GM18499 (cell line): ENCODE results near the gene ABT1.

ENCODE experiments used
- ATAC-seq: cut with Tn5 transposase; IDR thresholded peaks from one replicate; pipeline ENCODE4 v1.9.1; 2021; ENCODE audit warnings: moderate number of reproducible peaks; ENCODE audit not compliant: insufficient read depth, unreplicated experiment

The ABT1 gene

DNA sequence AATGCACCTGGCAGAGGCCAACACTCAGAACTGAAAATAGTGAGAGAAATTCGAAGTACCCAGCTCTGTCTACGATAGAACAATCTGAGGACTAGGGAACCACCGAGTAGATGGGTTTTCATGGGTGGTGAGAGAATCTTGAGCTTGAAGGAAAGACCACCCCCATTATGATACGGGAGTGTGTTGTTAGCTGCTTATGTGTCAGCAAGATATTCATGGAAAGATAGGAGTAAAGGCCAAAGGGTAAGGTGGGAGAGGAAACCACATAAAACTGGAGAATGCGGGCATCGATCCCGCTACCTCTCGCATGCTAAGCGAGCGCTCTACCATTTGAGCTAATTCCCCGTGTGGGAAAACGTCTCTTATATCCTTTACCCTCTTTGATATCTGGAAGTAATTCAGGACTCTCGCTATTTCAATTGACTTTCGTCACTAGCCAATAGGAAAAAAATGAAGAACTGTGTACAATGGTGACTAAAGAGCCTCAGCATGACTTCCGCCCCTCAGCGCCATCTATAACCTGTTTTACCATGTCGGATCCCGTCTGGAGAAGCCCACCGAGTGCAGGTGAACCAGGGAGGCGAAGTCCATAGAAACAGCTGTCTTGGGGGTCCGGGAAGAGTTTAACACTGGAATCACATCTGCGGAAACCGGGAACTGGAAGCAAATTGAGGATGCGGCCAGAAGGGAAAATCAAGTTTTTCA lies 25.0 kb upstream of the ABT1 start:
- ATAC-seq: no peak

DNA sequence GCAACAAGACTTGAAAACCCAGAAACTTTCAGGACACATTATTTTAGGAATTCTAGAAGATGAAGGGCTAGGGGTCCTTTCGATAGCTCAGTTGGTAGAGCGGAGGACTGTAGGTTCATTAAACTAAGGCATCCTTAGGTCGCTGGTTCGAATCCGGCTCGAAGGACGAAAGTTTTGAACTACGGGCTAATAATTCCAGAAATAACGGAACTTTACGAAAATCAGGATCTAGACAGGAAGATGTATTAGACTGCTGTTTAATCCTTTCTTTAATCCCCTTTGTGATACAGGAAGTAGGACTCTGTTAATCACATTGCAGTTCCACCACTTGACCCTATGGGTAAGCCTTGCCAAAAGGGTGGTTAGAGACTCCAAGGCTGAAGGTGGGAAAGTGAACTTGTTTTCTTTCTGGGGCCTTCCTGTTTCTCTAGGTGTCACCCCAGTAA lies 21.2 kb upstream of the ABT1 start:
- no peak for ATAC-seq

DNA sequence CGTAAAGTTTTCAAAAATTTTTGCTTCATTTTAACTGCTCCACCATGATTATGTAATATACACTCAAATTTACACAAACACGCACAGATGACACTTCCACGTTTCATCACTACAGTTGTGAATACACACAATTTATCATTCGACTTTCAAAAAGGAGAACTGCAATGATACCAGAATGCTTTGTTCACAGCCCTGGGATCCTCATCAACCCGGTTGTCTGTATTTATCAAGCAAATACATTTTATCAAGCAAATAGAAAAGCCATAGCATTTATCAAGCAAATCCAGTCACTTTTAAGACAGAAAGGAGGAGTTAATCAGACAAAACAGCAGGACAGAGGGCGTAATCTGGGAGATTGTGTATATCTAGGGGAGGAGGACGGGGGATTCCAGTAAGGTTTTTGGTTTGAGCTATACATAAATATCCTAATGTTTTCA lies 20.3 kb upstream of the ABT1 start:
- ATAC-seq: no peak

DNA sequence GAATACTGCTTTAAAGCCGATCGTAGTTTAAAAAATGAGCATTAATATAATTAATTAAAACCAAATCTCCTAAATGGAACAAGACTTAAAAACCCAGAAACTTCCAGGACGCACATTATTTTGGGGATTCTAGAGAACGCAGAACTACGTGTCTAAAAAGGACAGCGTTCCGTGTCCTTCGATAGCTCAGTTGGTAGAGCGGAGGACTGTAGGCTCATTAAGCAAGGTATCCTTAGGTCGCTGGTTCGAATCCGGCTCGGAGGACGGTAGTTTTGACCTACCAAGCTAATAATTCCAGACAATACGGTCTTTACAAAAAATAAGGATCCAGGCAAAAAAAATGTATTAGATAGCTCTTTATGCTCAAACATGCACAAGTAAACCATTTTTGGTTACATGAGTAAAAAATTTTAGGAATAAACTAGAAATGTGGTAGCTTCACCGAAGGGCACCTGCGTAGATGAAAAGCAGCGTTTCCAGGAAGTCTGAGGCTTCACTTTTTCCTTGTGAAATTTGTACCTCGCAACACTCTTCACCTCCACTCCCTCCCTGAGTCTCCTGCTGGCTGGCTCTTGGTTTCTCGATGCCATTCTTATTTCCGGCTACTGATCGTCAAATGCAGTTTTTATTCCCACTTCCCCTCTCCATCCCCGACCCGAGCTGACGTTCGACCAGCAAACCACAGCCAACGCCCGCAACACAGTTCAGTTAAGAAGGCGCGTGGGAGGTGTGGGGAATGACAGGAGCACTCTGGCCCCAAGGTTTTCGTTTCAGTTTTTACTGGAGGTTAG lies 19.6 kb upstream of the ABT1 start:
- no peak for ATAC-seq

DNA sequence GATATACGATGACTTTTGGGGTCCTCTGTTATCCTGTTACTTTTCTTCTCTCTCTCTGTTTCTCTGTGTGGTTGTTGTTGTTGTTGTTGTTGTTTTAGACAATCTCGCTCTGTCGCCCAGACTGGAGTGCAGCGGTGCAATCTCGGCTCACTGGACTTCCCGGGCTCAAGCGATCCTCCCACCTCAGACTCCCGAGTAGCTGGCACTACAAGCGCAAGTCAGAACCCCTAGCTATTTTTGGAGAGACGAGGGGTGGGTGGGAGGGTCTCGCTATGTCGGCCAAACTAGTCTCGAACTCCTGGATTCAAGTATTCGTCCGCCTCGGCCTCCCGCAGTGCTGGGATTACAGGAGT lies 19.1 kb upstream of the ABT1 start:
- no peak for ATAC-seq

DNA sequence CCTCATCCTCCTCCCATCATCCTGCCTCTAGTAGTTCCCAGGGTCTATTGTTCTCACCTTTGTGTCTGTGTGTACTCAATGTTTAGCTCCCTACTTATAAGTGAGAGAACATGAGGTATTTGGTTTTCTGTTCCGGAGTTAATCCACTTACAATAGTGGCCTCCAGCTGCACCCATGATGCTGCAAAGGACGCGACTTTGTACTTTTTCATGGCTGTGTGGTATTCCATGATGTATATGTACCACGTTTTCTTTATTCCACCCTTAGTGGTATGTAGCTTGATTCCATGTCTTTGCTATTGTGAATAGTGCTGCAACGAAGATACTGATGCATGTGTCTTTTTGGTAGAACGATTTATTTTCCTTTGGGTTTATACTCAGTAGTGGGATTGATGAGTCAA lies 18.5 kb upstream of the ABT1 start:
- ATAC-seq: no peak

DNA sequence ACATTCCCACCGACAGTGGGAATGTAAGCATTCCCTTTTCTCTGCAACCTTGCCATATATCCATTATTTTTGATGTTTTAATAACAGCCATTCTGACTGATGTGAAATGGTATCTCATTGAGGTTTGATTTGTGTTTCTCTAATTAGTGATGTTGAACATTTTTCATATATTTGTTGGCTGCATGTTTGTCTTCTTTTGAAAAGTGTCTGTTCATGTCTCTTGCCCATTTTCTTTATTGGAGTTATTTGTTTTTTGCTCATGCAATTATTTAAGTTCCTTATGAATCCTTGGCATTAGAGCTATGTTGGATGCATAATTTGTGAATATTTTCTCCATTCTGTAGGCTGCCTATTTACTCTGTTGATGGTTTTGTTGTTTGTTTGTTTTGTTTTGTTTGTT lies 18.0 kb upstream of the ABT1 start:
- ATAC-seq: no peak

DNA sequence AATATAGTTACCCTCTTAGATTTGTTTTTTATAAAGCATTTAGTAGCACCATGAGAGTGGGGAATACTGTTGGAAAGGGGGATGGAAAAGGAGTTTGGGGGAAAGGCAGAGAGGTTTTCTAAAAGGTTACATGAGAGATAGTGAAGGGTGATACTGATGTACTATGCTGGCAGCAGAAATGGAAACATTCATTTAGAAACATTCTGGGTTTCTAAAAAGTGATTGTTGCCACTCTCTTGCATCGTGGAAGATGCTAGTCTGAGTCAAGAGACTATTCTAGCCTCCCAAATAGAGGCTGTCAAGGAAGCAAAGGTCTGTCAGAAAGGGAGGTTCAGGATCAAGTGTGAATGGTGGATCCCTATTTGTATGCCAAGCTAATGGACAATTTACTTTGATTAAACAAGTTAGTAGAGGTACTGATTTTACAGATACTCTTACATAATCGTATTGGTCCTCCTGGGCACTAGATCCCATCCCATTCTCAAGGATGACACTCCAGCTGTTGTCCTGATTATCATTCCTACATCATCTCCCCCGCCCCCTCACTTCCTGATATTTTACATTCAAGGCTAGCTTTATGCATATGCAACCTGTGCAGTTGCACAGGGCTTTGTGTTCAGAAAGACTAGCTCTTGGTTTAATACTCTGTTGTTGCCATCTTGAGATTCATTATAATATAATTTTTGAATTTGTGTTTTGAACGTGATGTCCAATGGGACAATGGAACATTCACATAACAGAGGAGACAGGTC lies 15.4 kb upstream of the ABT1 start:
- no peak for ATAC-seq

DNA sequence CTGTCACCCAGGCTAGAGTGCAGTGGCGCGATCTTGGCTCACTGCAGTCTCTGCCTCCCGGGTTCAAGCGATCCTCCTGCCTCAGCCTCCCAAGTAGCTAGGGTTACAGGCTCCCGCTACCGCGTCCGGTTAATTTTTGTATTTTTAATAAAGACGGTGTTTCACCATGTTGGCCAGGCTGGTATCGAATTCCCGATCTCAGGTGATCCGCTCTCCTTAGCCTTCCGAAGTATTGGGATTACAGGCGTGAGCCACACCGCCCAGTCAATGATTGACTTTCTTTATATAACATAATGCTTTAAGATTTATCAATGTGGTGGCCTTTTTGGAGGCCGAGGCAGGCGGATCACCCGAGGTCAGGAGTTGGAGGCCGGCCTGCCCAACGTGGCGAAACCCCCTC lies 7.8 kb upstream of the ABT1 start:
- no peak for ATAC-seq

DNA sequence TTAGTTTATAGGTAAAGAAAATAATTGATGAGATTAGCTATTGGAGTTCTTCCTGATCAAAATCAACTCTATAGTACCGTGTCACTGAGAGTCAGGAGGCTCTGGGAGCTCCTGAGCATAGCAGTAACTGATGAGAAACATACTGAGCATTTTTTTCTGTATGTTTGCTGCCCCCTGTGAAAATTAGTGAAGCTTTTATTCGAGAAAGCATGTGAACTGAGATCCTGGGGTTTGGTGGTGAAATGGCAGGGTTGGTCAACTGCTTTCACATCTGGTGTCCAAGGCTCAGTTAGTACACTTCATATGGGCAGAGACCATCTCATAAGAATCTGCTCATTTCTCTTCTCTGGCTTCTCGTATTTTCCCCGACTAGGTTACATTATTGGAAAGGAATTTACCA lies 4.1 kb upstream of the ABT1 start:
- ATAC-seq: no peak

DNA sequence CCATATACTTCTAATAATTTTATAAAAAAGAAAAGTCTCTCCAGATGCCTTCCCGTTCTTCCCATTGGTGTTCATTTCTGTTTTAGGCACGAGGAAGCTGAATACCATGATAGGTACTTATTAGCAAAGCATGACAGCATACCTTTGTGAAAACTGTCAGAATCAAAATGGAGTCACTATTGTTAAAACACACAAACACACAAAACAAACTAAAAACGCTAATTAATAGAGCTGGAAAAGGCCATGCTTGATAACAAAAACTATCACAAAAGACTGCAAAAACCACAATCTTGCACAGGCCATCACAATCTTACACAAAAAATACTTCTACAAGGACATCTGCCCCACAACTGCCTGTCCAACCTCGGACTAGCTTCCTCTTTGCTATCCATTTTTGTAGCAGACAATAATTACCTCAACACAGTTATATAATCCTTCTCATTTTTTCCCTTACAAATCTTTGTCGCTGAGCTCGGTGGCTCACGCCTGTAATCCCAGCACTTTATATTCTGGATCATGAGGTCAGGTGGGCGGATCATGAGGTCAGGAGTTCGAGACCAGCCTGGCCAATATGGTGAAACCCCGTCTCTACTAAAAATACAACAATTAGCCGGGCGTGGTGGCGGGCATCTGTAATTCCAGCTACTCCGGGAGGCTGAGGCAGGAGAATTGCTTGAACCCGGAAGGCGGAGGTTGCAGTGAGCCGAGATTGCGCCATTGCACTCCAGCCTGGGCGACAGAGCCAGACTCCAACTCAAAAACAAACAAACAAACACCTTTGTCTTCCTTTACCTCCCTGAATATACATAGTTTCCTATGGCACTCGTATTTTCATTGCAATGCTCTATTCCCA lies 3.2 kb upstream of the ABT1 start:
- ATAC-seq: no peak

DNA sequence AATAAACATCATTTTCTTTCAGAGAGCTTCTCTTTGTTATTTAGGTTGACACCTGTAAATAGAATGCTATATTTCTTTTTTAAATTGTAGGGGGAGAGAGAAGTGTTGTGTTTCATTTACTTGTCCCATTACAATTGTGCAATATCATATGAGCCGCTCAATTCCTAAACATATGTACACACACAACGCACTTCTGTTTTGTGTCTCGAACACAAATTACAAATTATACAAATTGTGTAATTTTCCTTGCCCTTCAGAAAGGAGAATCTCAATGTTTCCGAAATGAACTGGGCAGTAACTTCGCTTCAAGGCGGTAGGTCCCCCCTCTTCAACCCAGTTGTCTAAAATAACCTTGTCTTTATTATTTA lies 2.6 kb upstream of the ABT1 start:
- ATAC-seq: no peak

DNA sequence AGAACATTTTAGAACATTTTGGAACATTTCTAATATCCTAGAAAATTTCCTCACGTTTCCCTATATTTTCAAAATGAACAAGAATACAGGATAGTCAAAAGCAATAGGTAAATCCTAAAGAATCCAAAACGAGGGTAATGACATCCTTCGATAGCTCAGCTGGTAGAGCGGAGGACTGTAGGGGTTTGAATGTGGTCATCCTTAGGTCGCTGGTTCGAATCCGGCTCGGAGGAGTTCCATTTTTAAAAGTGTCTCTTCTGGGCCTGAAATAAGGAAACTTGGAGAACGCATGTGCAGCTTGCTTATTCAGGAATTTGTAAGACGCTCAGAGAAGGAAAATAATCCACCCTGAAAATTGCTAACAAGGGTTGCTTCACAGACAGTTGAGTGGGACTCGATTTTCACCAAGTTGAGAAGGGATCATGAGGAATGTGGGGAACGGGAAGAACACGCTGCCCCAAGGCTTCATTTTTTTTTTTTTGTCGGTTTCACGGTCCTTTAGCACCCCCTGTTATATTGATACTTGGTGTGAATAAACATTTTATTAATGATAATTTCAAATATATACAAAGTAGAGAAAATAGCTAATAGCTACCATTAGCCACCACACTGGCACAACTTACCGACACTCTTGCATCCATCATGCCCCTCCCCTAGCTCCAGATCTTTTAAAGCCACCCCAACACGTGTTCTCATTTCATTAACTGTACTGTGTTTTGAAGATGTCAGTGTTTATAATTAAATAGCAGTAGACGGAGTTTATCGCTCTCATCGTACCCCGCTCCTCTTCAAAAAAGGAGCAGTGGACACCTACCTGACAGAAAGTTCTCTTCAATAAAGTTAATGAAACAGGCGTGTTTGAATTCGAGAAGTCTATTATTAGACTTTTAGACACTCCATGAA lies 1.8 kb upstream of the ABT1 start:
- no peak for ATAC-seq

DNA sequence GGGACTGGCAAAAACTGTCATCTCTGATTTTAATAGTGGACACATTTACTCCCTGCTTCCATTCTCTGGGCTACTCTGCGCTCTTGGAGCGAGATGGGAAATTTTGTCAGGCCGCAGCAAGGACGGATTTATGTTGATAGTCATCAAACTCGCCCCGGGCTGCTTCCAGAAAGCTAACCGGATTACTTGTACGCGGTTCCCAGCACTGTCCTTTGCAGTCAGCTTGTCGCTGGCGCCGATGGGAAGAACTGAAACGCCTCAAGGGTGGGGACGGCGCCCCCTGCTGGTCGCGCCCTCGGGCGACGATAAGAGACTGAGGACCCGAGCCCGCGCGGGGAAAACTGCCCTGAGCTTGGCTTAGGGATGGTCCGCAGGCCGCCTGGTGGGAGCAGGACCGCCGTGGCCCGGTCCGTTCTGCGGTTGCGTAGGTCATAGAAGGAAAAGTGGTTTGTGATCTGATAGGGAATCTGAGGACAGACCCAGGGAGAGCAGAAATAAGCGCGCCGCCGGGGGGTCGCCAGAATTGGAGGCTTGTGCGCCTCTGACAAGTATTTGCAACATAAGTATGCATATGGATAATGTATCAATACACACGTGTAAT lies 984 bp upstream of the ABT1 start:
- ATAC-seq: no peak

DNA sequence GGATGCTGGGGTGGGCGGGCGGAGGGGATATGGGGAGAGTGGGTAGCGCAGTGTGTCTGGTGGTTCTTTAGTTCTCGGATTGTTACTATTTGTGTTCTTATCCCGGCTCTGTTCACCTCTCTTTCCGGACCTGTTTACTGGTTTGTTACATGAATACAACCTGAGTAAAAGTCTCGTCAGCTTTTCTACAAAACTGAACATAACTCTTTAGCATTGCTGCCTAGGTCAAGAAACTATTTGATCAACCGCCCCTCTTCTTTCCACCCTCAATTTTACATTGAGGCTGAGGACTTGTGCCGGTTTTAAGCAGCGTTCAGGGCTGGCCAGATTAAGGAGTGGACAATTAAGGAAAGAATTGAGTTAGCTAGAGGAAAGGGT lies 625 bp downstream of the ABT1 start:
- ATAC-seq: no peak

DNA sequence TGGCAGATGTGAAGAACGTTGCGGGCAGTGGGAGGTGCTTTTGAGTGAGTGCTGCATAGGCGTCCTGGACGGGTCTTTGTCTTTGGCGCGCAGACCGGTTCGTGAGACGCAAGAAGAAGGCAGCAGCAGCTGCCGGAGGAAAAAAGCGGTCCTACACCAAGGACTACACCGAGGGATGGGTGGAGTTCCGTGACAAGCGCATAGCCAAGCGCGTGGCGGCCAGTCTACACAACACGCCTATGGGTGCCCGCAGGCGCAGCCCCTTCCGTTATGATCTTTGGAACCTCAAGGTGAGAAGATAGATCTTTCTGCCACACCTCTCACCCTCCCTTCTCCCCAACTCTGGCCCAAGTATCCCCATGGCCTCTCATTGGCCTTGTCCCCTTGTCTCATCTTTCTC lies 1.1 kb downstream of the ABT1 start:
- no peak for ATAC-seq

DNA sequence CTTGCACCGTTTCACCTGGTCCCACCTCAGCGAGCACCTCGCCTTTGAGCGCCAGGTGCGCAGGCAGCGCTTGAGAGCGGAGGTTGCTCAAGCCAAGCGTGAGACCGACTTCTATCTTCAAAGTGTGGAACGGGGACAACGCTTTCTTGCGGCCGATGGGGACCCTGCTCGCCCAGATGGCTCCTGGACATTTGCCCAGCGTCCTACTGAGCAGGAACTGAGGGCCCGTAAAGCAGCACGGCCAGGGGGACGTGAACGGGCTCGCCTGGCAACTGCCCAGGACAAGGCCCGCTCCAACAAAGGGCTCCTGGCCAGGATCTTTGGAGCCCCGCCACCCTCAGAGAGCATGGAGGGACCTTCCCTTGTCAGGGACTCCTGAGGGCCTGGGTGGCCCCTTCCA lies 1.5 kb downstream of the ABT1 start:
- no peak for ATAC-seq

DNA sequence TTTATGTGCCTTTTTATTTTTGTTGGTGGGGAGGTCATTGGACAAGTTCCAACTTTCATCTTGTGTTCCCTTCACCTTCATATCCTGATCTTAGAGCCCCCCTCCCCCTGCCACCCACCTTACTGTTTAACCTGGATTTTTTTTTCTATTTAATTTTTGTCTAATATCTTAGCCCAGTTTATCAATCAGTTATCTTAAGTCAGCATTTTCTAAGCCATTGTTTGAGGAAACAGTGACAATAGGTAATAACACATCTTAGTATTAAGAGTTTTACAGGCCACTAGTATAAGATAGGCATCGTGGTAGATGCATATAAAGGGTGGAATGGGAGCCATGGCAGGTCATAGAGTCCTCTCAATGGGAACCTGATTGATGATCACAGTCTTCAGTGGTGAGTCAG lies 2.4 kb downstream of the ABT1 start:
- no peak for ATAC-seq

DNA sequence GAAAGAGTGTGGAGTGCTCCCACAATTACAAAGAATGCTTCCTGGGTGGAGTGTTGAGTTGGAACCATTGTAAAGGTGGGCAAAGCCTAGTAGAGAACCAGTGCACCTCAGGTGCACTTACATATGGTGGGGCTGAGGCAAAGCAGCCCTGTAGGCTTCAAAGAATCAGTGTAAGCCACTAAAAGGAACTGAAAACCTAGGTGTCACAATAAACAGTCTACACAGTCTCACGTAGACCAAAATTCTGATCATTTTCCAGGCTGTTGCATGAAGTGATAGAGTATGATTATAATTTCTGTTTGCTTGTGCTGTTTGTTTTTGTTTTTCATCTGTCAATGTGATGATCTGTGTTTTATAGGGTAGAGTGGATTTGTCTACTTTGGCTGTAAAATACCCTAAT lies 2.8 kb downstream of the ABT1 start:
- ATAC-seq: no peak
